ENCODE data around the gene PLEKHM1.

PLEKHM1 gene

GRCh38 chr17:45402916-45403315 is 87.6 kb downstream of the PLEKHM1 start:
- in situ Hi-C loops (cut with MboI; ENCODE audit: low sequenced_read_pairs), result no loop called here

GRCh38 chr17:45398800-45399199 is 91.7 kb downstream of the PLEKHM1 start:
- in situ Hi-C loops (cut with MboI; ENCODE audit: low sequenced_read_pairs), result no loop called here

GRCh38 chr17:45397796-45398195 is 92.7 kb downstream of the PLEKHM1 start:
- in situ Hi-C loops (cut with MboI; ENCODE audit: low sequenced_read_pairs), result no loop called here

- in situ Hi-C loops (cut with MboI; ENCODE audit: low sequenced_read_pairs), result no loop called here
Observed at GRCh38 chr17:45396496-45397205, 93.9 kb downstream of the PLEKHM1 start.

- in situ Hi-C loops (cut with MboI; ENCODE audit: low sequenced_read_pairs), result no loop called here
Observed at GRCh38 chr17:45395569-45396415, 94.7 kb downstream of the PLEKHM1 start.

- in situ Hi-C loops (cut with MboI; ENCODE audit: low sequenced_read_pairs), result no loop called here
Observed at GRCh38 chr17:45394913-45395568, 95.5 kb downstream of the PLEKHM1 start.

GRCh38 chr17:45394564-45394912 is 96.0 kb downstream of the PLEKHM1 start:
- in situ Hi-C loops (cut with MboI; ENCODE audit: low sequenced_read_pairs), result no loop called here

- in situ Hi-C loops (cut with MboI; ENCODE audit: low sequenced_read_pairs), result no loop called here
Observed at GRCh38 chr17:45394091-45394490, 96.4 kb downstream of the PLEKHM1 start.

GRCh38 chr17:45393411-45393810 is 97.1 kb downstream of the PLEKHM1 start:
- in situ Hi-C loops (cut with MboI; ENCODE audit: low sequenced_read_pairs), result no loop called here

- in situ Hi-C loops (cut with MboI; ENCODE audit: low sequenced_read_pairs), result no loop called here
Observed at GRCh38 chr17:45391918-45392317, 98.6 kb downstream of the PLEKHM1 start.

- in situ Hi-C loops (cut with MboI; ENCODE audit: low sequenced_read_pairs), result no loop called here
Observed at GRCh38 chr17:45391291-45391690, 99.2 kb downstream of the PLEKHM1 start.

- in situ Hi-C loops (cut with MboI; ENCODE audit: low sequenced_read_pairs), result loop anchor here (5.0 to 10.0 kb wide), 2 partner anchors 112 to 175 kb away; no protein-coding TSS in a partner anchor
Observed at GRCh38 chr17:45389354-45389753, 101.2 kb downstream of the PLEKHM1 start.

GRCh38 chr17:45388604-45389325 is 101.8 kb downstream of the PLEKHM1 start:
- in situ Hi-C loops (cut with MboI; ENCODE audit: low sequenced_read_pairs), result loop anchor here (5.0 to 10.0 kb wide), 2 partner anchors 111 to 174 kb away; no protein-coding TSS in a partner anchor

GRCh38 chr17:45387739-45388138 is 102.8 kb downstream of the PLEKHM1 start:
- in situ Hi-C loops (cut with MboI; ENCODE audit: low sequenced_read_pairs), result loop anchor here (5.0 to 10.0 kb wide), 2 partner anchors 110 to 173 kb away; no protein-coding TSS in a partner anchor

- in situ Hi-C loops (cut with MboI; ENCODE audit: low sequenced_read_pairs), result loop anchor here (5.0 to 10.0 kb wide), 2 partner anchors 109 to 171 kb away; no protein-coding TSS in a partner anchor
Observed at GRCh38 chr17:45386178-45386577, 104.3 kb downstream of the PLEKHM1 start.
